Right atrium auricular region (tissue), 2 donors: ENCODE measurements around the gene SCAP. TPM values are rescaled to one million over a fixed set of nuclear protein-coding genes. Genes with fewer than 3 reads are reported as not detected.

Experiments
- DNase-seq: peaks from one replicate; pipeline ENCODE4 v3.0.0-alpha.2; 2019; ENCODE audit warnings: low spot score
- H3K27ac ChIP-seq, 2 donors: fragments of 200-600 bp; sonication (generic); 1 replicate in 1 of 2; 2 replicates in 1 of 2; pipeline ENCODE4 v1.5.1; 2016 to 2019
- H3K27me3 ChIP-seq, 2 donors: fragments of 200-600 bp; sonication (generic); one replicate each; pipeline versions ENCODE4 v1.5.1 to v1.6.0; 2017 to 2019
- H3K36me3 ChIP-seq: fragments of 200-600 bp; sonication (generic); one replicate; pipeline ENCODE4 v1.5.1; 2016
- H3K4me1 ChIP-seq, 2 donors: fragments of 200-600 bp; sonication (generic); one replicate each; pipeline versions ENCODE4 v1.5.1 to v1.6.0; 2017 to 2019
- H3K4me3 ChIP-seq, 2 donors: fragments of 200-600 bp; sonication (generic); 1 replicate in 1 of 2; 2 replicates in 1 of 2; pipeline ENCODE4 v1.5.1; 2017 to 2019; ENCODE audit warnings: mild to moderate bottlenecking in 1 of 2, moderate library complexity in 1 of 2
- H3K9me3 ChIP-seq, 2 donors: fragments of 200-600 bp; sonication (generic); one replicate each; pipeline ENCODE4 v1.5.1; 2019
- total RNA-seq, 2 donors: library from RNA; depleted of rRNA; stranded (reverse); fragments of >200 nt; gene quantifications; one replicate each; pipeline ENCODE4 v1.1.0, GENCODE V29; 2016
- TF ChIP-seq, protein P1 (sequence below), 2 donors: fragments of 200-600 bp; sonication (generic); IDR thresholded peaks; one replicate each; pipeline ENCODE4 v1.5.1; 2019; ENCODE audit warnings: antibody characterized with exemption in 2 of 2

The SCAP gene
- total RNA-seq, 2 donors from 2014 or later: 46.5 to 57.3 TPM

DNA sequence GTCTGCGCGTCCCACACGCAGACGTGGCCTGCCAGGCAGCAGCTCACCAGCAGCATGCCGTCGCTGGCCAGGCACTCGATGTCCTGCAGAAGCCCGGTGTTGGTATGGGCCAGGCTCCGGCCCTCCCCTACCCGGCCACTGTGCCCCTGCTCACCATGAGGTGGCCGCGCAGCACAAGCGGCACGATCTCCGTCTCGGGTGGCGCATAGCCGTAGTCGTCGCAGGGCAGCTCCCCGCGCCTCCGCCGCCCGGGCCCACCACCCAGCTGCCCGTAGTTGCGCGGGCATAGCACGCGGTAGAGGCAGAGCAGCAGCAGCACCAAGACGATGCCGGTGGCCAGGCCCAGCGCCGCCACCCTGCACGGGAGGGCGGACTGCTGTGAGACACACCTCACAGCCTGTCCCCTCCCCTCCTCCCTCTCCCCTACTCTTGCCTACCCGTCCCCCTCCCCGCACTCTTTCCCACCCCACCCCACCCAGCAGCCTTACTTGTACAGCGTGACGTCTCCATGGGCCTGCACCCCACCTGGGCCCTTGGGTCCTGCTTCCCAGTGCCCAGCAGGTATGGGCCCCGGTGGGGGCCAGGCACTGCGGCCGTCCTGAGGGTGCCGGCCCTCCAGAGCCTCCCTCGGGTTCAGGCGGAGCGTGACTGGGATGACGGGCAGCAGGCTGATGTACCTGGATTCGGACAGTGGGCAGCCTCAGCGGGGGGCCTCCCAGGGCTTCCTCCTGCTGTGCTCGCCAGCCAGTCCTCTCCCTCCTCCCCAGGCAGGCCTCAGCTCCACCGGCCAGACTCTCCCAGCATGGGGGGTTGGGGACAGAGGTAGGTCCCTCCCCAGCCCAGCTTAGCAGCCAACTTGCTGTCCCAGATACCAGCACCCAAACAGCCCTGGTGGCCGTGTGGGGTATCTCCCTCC is 57.3 kb downstream of the SCAP start:
- H3K9me3 ChIP-seq: no peaks in the 10 kb centered on the region
- peaks cover 47% of the 10 kb centered on the region for H3K36me3 ChIP-seq
- H3K4me1 ChIP-seq: peaks cover 0 to 16% of the 10 kb centered on the region in 2 donors
- TF ChIP-seq, protein P1, sequence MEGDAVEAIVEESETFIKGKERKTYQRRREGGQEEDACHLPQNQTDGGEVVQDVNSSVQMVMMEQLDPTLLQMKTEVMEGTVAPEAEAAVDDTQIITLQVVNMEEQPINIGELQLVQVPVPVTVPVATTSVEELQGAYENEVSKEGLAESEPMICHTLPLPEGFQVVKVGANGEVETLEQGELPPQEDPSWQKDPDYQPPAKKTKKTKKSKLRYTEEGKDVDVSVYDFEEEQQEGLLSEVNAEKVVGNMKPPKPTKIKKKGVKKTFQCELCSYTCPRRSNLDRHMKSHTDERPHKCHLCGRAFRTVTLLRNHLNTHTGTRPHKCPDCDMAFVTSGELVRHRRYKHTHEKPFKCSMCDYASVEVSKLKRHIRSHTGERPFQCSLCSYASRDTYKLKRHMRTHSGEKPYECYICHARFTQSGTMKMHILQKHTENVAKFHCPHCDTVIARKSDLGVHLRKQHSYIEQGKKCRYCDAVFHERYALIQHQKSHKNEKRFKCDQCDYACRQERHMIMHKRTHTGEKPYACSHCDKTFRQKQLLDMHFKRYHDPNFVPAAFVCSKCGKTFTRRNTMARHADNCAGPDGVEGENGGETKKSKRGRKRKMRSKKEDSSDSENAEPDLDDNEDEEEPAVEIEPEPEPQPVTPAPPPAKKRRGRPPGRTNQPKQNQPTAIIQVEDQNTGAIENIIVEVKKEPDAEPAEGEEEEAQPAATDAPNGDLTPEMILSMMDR (IDR thresholded peaks at IDR 0.05): no peak
- no peak overlapping the region for H3K4me3 ChIP-seq
- H3K27me3 ChIP-seq: no peaks in the 10 kb centered on the region
- H3K27ac ChIP-seq: no peak overlapping the region
- DNase-seq: no peak

DNA sequence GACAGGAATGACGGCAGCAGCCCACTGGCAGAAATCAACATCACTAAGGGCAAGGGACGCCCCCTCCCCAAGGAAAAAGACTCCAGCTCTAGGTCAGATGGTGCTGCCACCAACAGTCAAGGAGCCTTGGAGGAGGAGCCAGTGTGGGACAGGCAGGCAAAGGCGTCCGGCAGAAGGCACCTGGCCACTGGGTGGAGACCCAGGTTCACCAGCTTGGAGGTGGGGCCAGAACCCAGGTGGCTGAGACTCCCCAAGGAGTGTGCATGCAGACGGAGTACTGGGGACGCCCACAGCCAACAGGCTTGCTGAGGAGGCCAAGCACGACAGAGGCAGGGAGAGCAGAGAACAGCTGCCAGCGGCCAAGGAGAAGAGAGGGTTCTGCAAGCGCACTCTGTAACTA is 59.7 kb downstream of the SCAP start:
- Histone ChIP-seq H3K4me1 (peaks cover 0 to 1% of the 10 kb centered on the region in 2 donors), H3K27me3 (no peaks in the 10 kb centered on the region), H3K27ac (no peak overlapping the region), H3K9me3 (no peaks in the 10 kb centered on the region), H3K4me3 (no peak overlapping the region), H3K36me3 (peaks cover 69% of the 10 kb centered on the region)
- DNase-seq: no peak
- TF ChIP-seq, protein P1 (IDR thresholded peaks at IDR 0.05): no peak

DNA sequence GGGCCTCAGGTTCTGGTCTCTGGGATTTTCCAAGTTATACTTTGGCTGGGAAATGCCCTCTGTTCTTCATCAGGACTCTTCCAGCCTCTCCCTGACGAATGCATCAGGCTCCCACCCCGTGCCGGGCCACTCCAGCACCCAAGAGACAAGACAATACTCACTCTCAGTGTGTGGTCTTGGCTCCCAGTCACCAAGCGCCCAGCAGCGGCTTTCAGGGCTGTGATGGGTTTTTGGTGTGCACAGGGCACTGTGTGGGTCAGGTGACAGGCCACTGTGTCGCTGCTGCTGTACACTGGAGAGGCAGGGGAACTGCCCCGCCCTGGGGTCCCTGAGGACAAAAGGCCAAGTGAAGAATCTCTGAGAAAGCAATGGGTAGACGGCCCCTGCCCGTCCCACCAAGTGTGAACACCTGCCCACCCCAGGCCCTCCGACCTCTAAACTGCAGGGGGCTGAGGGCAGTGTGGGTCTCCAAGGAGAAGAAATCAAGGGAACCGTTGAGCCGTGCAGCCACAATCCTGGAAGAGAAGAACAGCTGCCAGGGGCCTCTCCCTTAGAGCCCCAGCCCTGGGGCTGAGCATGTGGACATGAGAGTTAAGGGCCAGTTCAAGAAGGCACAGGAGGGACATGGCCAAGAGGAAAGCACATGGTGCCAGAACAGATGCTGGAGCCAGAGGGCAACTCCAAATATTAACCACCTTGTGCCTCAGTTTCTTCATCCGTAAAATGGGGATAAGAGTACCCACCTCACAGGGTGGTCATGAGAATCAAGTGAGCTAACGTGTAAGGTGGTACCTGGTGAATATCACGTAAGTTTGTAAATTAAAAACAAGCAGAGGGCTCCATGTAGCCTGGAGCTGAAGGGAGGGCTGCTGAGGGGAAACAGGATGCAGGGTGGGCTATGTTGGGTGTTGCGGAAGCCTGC is 60.8 kb downstream of the SCAP start:
- no peaks in the 10 kb centered on the region for H3K27me3 ChIP-seq
- DNase-seq: no peak
- no peak overlapping the region for H3K27ac ChIP-seq
- no peak overlapping the region for H3K4me3 ChIP-seq
- peaks cover 74% of the 10 kb centered on the region for H3K36me3 ChIP-seq
- H3K9me3 ChIP-seq: no peaks in the 10 kb centered on the region
- no peaks in the 10 kb centered on the region for H3K4me1 ChIP-seq
- TF ChIP-seq, protein P1 (IDR thresholded peaks at IDR 0.05): no peak

DNA sequence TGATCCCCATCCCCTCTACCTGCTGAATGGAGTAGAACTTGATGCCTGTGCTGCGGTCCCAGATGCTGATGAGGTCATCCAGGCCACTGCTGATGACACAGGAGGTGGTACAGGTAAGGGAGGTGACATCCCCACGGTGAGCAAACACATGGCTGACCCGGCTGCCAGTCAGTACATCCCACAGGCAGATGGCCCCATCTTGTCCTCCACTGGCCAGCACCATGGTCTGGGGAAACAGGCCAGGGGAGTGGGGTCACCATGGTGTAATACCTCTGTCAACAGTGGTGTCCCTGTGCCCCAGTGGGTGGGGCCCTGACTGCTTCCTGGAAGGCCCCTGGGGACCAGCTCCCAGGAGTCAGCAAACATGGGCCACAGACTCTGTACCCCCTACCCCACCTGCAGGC is 61.6 kb downstream of the SCAP start:
- no peak for DNase-seq
- no peaks in the 10 kb centered on the region for H3K27me3 ChIP-seq
- H3K4me3 ChIP-seq: no peak overlapping the region
- no peak overlapping the region for H3K27ac ChIP-seq
- no peaks in the 10 kb centered on the region for H3K9me3 ChIP-seq
- H3K36me3 ChIP-seq: peaks cover 74% of the 10 kb centered on the region
- no peaks in the 10 kb centered on the region for H3K4me1 ChIP-seq
- TF ChIP-seq, protein P1 (IDR thresholded peaks at IDR 0.05): no peak

DNA sequence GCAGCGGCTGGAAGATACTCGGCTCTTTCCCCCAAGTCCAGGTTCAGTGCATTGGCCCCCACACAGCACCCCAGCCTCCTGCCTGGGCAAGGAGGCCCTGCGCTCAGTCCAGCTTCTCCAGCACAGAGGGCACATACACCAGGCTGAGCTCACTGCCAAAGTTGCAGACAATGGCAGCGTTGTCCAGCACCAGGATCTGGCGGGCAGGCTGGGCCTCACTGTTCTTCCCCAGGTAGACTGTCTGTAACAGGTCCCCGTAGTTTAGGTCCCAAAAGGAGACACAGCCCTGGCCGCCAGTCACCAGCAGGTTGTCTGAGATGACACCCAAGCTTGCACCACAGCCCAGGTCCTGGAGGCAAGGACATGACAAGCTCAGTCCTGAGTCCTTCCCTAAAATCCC is 62.0 kb downstream of the SCAP start:
- no peak overlapping the region for H3K4me3 ChIP-seq
- no peaks in the 10 kb centered on the region for H3K4me1 ChIP-seq
- TF ChIP-seq, protein P1 (IDR thresholded peaks at IDR 0.05): no peak
- H3K27ac ChIP-seq: no peak overlapping the region
- H3K27me3 ChIP-seq: no peaks in the 10 kb centered on the region
- no peak for DNase-seq
- H3K9me3 ChIP-seq: no peaks in the 10 kb centered on the region
- peaks cover 74% of the 10 kb centered on the region for H3K36me3 ChIP-seq
